Glomerular visceral epithelial cell (primary cell): ENCODE data around the gene PIP4K2A.
A peak's percentile ranks its signal among the peaks of the same experiment; 100 is the strongest.

Source experiments
- DNase-seq: peaks from one replicate; pipeline ENCODE4 v3.0.0-alpha.2; 2016; ENCODE audit errors: extremely low spot score

The PIP4K2A gene

GRCh38 chr10:22620140-22620857 lies 94.1 kb downstream of the PIP4K2A start:
- peak; percentile 94 for DNase-seq

GRCh38 chr10:22619101-22619500 lies 95.3 kb downstream of the PIP4K2A start:
- peak; percentile 39 for DNase-seq

GRCh38 chr10:22618078-22618785 lies 96.1 kb downstream of the PIP4K2A start:
- no peak for DNase-seq

- DNase-seq, result no peak
Measured at GRCh38 chr10:22617516-22617915, 96.9 kb downstream of the PIP4K2A start.

- DNase-seq, result no peak
Measured at GRCh38 chr10:22617051-22617450, 97.3 kb downstream of the PIP4K2A start.

GRCh38 chr10:22615819-22616499 lies 98.4 kb downstream of the PIP4K2A start:
- DNase-seq, result peak; percentile 16

- no peak for DNase-seq
Measured at GRCh38 chr10:22615101-22615500, 99.3 kb downstream of the PIP4K2A start.

- no peak for DNase-seq
Measured at GRCh38 chr10:22613011-22613410, 101.4 kb downstream of the PIP4K2A start.

- DNase-seq, result no peak
Measured at GRCh38 chr10:22612318-22612717, 102.1 kb downstream of the PIP4K2A start.

- DNase-seq, result no peak
Measured at GRCh38 chr10:22611425-22612115, 102.8 kb downstream of the PIP4K2A start.

GRCh38 chr10:22610610-22611009 lies 103.8 kb downstream of the PIP4K2A start:
- DNase-seq, result no peak

- DNase-seq, result no peak
Measured at GRCh38 chr10:22609719-22610465, 104.5 kb downstream of the PIP4K2A start.

GRCh38 chr10:22609251-22609650 lies 105.1 kb downstream of the PIP4K2A start:
- no peak for DNase-seq

- no peak for DNase-seq
Measured at GRCh38 chr10:22607261-22607660, 107.1 kb downstream of the PIP4K2A start.

- DNase-seq, result peak; percentile 92
Measured at GRCh38 chr10:22606164-22606614, 108.2 kb downstream of the PIP4K2A start.

- peak; percentile 69 for DNase-seq
Measured at GRCh38 chr10:22605168-22605567, 109.2 kb downstream of the PIP4K2A start.

GRCh38 chr10:22604344-22605126 lies 109.8 kb downstream of the PIP4K2A start:
- DNase-seq, result no peak

GRCh38 chr10:22603581-22603980 lies 110.8 kb downstream of the PIP4K2A start:
- no peak for DNase-seq

- no peak for DNase-seq
Measured at GRCh38 chr10:22601618-22602017, 112.8 kb downstream of the PIP4K2A start.

- no peak for DNase-seq
Measured at GRCh38 chr10:22599636-22600228, 114.6 kb downstream of the PIP4K2A start.
